ENCODE data around the gene TMOD2.

DNA sequence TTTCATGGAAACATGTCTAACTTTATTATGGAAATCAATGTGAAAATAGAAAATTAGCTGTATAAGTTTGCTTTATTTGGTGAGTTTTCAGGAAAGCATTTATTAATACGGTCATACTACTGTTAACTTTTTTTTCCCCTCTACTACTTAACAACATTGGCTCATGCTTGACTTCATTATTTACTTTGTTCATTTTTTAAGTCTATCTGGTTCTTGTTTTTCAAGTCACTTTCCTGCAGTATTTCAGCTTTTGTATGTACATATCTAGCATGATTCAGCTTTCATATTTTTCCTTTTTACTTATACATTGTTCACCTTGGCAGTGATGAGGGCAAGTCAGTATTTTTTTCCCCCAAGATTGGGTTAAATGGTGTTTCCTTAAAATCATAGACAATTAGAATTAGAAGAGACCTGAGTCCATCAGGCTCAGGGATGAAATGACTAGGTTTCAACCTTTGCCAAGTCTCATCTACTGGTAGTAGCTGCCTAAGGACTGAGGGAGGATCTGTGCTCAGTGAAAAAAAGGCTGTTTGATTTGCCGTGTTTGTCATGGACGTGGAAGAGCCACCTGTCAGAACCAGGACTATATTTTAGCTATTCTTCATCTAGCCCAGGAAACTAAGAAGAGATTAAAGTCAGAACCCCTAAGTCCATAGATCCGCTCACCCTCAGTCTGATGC, 93.5 kb downstream of the TMOD2 start:
- no peak for TF ChIP-seq TCF12 (IDR thresholded peaks at IDR 0.05; ENCODE audit: low read depth)
- TF ChIP-seq YY1 (IDR thresholded peaks at IDR 0.05; ENCODE audit: low read depth): no peak
- TF ChIP-seq CREB1 (IDR thresholded peaks at IDR 0.05; ENCODE audit: low read depth): no peak
- TF ChIP-seq NFIC (IDR thresholded peaks at IDR 0.05): no peak
- no peak for TF ChIP-seq RAD21 (IDR thresholded peaks at IDR 0.05; ENCODE audit: low read depth)
- no peak for TF ChIP-seq FOXM1 (IDR thresholded peaks at IDR 0.05; ENCODE audit: borderline replicate concordance, low read depth)

All from Ishikawa (cell line).